GM21737 (cell line): ENCODE results near the gene GPR108.
"Not testable (repeated sequence)": the region's sequence is repeated elsewhere in the genome, so short reads cannot be mapped to it uniquely, and the experiment has no call there.

Source experiments
- ATAC-seq: cut with Tn5 transposase; IDR thresholded peaks from one replicate; pipeline ENCODE4 v1.9.1; 2021; ENCODE audit warnings: mild to moderate bottlenecking, moderate library complexity; ENCODE audit not compliant: unreplicated experiment

GPR108 gene

DNA sequence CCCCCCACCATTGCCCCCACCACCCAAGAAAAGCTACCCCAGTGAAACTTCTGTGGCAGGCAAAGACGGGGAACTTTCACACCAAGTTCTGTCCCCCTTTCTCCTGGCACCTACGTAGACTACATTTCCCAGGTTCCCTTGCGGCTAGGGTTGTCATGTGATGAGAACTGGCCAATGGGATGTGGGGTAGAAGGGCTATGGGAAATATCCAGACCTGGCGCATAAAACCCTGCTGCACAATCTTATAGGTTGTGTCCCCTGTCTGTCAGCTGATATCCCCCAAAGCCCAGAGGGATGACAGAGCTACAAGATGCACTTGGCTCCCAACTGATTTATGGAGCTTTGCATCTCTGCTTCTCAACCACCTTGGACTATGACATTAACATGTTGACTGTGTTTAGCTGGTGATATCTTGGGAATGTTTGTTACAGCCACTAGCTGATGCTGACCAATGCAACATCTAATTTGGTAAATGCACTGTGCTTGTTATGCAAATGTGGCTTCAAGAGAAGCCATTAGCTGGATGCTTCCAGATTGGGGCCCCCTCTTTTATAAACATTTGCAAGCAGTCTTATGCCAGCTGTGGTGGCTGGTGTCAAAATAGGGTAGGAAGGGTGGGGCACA is 23.8 kb upstream of the GPR108 start:
- no peak for ATAC-seq

DNA sequence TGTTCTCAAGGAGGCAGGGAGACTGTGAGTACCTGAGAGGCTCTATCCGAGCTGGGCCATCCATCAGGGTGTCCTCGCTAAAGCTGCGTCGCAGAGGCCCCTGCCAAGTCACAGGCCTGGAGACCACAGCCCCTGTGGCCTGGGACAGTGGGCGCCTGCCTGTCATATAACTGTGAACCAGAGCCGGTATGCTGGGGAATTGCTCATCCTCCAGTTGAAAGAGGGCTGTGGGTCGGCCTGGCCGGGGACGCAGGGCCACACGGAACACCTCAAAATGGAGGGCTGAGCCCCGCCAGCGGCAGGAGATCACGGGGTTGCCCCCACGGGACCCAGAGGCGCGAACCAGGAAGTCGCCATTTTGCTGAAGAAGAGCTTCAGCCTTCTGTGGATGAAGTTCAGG is 23.2 kb upstream of the GPR108 start:
- ATAC-seq: no peak

DNA sequence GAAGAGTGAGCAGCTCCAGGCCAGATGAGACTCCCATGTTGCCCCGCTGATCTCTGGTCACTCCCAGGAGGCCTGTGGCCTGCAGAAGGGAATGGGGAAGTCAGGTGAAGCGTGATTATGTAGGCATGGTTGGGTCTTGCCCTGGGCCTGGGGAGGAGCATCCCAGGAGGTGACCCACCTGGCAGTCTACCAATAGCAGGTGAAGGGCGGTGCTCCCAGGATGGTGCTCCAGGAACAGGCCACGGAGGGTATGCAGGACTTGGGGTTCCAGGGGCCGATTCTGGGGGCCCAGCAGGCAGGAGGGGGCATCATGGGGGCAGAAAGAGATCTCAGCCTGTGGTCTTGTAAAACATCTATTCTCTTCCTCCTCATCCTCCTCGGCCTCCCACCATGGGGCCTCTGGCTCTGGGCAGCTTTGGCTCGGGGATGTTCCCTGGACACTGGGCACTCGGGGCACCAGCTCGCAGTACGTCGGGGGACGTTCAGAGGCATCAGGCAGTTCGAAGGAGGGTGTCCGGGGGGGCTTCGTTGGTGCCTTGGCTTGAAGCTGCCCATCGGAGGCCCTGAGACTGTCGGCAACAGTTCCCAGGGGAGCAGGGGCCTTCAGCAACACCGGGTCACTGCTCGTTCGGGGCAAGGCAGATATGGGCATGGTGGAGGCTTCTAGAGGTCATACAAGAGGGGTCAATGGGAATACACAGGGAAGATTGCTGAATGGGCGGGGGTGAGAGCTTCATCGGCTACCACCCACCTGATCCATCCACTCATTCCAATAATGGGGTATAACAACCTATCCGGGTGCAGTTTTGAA is 17.5 kb upstream of the GPR108 start:
- ATAC-seq: no peak

DNA sequence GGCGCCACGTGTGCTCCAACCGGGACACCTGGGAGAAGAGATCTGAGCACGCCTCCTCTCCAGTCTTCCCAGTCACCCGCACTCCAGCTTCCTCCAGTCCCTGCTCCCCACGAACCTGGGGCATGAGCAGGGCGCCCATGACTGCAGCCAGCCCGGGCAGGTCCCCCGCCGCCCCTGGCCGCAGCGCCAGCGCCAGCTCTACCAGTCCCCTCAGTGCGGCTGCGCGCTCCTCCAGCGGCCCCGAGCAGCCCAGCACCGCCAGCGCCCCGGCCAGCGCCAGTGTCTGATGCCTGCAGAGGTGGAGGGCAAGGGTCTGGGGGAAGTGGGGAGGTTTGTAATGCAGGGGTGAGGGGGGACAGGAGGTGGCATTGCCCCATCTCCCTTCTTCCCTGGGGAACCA is 16.8 kb upstream of the GPR108 start:
- ATAC-seq: no peak

DNA sequence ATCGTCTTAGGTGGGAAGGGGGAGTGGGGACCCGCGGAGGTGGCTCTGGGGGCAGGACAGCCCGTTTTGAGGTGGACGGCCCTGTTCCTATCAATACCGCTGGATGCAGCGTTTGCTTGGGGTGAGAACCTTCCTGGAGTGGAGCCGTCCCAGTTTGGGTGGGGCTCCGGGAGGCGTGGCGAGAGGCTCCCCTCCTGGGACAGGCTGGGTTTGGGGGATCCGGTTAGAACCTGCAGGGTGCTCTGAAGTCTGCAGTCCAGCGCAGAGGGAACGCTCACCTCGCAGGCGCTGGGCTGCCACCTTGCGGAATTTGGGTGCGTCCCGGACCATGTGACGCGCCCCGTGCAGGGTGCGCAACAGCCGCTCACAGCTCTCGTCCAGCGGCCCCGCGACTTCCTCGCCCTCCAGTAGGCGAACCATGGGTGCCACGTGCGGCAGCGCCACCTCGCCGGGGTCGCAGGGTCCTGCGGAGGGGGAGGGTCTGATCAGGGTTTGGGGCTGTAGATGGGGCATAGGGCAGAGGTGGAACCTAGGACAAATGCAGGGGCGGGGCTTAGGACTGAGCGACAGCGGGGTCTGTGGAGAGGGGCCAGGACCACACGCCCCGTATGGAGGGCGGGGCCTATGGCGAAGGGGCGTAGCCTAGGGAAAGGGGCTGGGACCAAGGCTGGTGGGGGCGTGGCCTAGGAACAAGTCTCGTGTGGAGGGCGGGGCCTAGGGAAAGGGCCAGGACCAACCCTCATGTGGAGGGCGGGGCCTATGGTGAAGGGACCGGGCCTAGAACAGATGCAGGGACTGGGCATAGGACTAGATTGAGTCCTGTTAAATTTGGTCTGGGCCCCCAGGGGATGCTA is 16.0 kb upstream of the GPR108 start:
- peak; percentile 67 for ATAC-seq

DNA sequence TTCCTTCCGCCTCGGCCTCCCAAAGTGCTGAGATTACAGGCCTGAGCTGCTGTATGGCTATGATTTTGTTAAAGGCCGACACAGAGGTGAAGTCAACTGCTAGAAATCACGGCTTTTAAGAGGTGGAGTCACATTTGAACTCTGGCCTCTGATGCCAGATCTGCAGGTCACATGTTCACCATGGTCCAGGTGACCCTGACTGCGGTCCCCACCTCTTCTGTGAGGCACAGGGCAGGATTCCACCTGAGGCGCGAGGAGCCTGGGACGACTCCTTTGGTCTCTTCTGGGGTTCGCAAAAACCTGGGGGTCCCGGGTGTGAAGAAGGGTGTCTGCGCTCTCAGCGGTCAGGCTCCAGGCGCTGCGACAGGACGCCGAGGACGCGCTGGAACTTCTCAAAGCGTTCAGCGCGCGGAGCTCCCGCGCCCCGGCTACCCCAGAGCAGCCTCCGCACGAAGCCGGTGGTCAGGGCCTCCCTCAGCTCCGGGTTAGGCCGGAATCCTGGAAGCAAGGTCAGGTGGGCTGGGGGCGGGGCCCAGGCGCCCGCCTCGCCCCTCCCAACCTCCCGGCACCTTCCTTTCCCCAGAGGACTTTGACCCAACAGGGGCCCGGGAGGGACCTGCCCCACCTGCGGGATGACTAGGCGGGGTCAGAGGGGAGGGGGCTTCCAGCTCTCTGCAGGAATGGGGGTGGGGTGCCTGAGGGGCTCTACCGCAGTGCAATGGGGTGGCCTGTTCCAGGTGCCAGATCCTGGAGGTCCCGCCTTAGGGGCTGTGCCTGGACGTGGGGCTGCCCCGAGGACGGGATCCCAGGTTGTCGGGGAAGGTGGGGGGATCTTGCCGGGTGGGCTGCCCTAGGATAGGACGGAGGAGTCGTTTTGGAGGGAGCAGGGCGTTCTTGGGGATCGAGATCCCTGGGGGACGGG is 15.1 kb upstream of the GPR108 start:
- no peak for ATAC-seq

DNA sequence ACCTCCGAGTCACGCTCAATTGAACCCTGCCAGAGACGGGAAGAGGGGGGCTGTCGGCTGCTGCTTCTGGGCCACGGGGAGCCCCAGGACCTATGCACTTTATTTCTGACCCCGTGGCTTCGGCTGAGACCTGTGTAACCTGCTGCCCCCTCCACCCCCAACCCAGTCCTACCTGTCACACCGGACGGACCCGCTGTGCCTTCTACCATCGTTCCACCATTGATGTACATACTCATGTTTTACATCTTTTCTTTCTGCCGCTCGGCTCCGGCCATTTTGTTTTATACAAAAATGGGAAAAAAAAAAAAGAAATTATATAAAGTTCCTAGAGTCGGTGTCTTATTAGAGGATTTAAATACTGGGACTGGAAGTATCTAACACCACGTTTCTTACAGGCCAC is 13.8 kb upstream of the GPR108 start:
- no peak for ATAC-seq

DNA sequence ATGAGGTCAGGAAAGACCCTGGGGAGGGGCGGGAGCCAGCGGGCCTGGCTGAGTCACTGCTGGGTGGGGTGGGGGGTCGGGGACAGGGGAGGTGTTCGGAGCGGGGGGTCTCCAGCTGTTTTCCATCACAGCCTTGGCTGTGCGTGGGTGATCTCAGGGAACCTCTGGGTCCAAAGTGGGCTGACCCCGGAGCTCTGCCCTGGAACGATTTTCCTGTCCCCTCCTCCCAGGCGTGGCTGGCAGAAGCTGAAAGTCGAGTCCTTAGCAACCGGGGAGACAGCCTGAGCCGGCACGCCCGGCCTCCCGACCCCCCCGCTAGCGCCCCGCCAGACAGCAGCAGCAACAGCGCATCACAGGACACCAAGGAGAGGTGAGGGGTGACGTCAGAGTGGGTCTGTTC is 12.7 kb upstream of the GPR108 start:
- ATAC-seq: no peak

DNA sequence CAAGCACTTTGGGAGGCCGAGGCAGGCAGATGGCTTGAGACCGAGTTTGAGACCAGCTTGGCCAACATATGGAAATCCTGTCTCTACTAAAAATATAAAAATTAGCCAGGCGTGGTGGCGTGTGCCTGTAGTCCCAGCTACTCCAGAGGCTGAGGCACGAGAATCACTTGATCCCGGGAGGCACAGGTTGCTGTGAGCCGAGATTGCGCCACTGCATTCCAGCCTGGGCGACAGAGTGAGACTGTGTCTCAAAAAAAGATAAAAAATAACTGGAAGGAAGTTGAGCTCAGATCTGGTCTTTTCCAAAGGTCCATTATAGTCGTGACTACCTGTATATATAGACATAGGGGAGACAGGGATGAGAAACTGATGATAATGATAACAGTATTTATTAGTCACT is 11.2 kb upstream of the GPR108 start:
- not testable (repeated sequence) for ATAC-seq

DNA sequence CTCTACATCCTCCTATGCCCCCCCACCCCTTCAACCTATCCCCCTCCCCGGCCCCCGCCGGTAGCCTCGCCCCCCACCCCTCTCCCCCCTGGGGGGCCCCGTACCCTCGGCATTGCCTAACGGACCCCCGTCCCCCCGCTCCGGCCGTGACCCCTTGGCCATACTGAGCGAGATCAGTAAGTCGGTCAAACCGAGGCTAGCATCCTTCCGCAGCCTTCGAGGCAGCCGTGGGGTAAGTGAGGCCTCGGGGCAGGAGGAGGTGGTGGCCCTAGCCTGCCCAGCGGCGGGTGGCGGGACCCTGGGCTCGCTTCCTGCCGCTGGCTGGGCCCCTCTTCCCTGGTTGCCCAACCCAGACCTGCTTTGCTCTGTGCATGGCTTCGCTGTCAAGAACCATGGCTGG is 8.6 kb upstream of the GPR108 start:
- ATAC-seq: no peak

DNA sequence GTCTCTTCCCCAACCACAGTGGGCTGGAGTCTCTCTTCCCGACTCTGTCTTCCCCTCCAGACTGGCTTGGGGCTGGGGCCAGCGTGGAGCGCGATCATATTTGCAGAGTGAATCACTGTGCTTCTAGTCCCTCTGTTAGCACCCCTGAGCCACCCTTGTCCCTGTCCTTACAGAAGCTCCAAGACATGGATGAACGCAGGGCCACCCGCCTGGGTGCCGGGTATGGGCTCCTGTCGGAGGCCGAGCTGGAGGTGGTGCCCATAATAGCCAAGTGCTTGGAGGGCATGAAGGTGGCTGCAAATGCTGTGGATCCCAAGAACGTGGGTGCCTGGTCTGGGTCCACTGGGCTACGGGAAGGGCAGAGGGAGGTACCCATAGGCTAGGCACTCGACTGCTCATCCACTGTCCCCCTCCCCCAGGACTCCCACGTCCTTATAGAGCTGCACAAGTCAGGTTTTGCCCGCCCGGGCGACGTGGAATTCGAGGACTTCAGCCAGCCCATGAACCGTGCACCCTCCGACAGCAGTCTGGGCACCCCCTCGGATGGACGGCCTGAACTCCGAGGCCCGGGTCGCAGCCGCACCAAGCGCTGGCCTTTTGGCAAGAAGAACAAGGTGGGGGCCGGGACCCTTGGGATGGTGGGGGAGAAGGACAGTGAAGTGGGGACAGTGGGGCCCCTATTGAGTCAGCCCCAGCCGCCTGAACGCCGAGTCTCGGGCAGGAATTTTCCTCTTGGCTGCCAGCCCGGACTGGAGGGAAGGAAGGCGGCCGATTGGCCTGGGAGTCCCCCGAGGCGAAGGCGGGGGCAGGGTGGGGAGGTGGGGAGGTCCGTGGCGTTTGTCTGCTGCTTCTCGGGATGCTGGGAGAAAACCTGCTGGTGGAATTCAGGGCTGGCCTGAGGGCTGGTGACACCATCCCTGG is 7.3 kb upstream of the GPR108 start:
- no peak for ATAC-seq

DNA sequence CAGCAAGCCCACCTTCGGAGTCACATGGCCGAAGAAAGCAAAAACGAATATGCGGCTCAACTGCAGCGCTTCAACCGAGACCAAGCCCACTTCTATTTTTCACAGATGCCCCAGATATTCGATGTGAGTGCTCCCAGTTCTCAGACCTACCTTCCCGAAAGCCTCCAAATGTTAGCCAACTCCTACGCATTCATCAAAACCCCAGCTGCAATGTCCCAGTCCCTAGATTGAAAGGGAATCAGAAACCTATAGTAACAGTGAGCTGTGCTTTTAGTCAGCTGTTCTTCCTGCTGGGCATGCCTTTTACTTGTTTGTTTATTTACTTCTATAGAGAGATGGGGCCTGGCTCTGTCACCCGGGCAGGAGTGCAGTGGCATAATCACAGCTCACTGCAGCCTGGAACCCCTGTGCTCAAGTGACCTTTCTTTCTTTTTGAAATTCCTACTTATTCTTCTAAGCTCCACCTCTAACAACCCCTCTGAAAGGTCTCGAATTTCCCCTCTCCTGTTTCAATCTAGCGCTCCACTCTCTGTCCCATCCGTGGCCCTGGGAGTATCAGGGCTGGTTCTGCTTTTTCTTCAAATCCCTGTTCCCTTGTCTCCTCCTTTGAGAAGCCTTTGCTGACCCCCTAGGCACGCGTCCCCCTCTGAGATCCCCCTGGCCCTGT is 6.5 kb upstream of the GPR108 start:
- ATAC-seq: no peak

DNA sequence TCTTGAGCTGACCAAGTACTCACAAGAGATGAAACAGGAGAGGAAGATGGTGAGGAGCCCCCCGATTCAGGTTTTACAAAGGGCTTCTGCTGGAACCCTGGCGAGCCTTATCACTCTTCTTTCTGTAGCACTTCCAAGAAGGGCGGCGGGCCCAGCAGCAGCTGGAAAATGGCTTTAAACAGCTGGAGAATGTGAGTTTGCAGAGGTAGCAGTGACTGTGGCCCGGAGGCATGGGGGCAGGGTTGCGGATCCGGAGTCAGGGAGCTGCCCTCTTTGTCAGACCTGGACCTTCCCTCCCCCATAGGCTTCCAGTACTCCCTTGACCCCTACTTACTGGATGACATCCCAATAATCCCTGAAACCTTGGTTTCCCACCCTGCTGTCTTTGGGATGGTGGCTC is 5.7 kb upstream of the GPR108 start:
- ATAC-seq: no peak

DNA sequence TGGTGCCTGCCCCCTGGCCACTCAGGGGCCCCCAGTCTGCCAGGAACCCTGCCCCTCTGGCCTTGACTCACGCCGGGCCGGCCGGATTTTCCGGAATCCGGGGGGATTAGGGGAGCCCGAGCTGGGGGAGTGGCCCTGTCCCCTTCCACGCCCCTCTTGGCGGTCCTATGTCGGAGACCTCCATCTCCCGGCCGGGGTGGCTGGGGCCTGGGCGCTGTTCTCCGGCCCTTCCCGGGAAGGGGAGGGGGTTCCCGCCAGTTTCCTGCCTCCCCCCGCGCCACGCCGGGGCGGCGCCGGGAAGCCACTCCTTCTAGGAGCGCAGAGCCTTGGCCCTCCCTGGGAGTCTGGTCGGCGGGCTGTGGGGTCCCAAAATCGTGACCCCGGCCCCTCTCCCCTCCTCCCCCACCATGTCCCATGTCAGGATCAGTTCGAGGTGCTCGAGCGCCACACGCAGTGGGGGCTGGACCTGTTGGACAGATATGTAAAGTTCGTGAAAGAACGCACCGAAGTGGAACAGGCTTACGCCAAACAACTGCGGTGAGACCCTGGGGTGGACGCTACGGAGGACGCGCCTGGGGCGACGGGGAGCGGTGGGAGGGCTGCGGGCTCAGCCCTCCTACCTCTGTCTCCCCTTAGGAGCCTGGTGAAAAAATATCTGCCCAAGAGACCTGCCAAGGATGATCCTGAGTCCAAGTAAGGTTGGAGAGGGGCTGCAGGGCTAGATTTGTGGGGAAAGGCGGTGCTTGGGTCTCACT is 3.4 kb upstream of the GPR108 start:
- ATAC-seq: no peak

DNA sequence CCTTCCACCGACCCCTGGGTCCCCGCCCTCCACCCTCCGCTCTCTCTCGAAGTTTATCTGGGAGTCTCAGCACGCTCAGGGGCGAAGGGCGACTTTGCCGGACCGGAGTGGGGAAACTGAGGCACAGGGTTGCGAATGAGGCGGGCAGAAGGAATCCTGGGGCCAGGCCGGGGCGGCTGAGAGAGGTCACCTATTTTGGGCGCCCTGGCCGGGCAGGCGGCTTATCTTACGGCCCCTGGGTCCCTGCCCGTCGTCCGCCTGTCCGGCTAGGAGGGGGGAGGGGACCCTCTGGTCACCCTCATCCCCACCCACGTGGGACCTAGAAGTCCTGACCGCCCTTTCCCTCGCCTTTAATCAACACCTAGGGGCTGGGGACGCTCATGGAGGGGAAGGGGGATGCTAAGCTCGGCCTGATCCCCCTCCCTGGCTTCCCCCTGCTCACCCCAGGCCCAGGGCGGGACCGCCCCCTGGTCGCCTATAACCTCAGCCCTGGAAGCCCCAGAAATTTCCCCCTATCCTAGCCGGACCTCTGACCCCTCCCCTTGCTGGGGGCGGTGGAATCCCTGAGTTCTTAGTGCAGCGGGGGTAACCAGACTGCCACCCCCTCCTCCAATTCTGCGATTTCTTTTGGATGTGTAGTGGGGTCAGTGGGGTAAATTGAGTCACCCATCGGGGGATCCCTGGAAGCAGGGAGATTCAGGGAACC is 2.7 kb upstream of the GPR108 start:
- no peak for ATAC-seq

DNA sequence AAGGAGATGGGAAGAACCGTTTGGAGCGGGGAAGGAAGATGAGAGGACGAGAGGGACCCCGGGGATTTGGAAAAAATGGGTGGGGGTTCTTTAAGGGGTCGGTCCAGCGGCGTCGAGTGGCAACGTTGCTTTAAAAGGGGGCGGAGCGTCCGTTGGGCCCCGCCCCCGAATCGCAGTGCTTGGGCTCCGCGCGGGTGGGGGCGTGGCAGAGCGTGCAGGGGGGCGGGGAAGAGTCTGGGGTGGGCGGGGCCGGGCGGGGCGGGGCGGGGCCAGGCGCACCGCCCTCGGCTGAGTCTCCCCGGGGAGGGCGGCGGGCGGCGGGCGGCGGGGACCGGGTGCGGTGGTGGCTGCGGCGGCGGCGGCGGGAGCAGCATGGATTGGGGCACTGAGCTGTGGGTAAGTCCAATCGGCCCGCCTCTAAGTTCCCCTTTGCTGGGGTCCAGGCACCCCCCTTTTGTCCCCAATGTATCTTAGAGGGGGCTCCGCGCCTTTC is 2.1 kb upstream of the GPR108 start, which contains the start of gene TRIP10:
Gene TRIP10 (plus strand): TSS at position 291 of the 493 bp plus-strand sequence. CDS start 82 bp downstream, at position 373.
- no peak for ATAC-seq

DNA sequence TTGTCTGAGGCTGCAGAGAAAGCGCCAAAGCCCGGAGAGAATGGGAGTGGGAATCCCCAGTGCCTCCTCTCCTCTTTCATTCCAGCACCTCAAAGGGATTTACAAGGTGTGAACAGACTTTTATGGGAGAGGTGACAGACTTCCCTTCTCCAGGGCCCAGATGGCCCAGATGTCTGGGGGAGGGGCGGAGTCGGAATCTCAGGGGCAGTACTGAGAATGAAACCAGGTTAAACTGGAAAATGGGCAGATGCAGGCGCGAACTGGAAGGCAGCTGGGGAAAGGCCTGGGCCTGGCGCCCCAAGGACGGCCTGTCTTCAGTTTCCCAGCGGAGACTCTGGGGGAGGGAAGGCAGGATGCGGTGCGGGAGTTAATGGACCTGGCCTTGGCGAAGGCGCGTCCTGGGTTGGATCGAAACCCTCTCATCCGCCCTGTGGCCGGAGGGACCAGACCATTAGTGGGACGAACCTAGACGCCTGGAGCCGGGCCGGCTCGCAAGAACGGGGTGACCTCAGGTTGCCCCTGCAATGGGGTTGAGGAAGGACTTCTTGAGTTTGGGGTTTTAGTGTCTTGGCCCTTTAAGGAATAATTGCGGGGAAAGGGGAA is 1.5 kb upstream of the GPR108 start:
- no peak for ATAC-seq
